ENCODE data around the gene ID3.

Gene ID3, protein sequence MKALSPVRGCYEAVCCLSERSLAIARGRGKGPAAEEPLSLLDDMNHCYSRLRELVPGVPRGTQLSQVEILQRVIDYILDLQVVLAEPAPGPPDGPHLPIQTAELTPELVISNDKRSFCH

DNA sequence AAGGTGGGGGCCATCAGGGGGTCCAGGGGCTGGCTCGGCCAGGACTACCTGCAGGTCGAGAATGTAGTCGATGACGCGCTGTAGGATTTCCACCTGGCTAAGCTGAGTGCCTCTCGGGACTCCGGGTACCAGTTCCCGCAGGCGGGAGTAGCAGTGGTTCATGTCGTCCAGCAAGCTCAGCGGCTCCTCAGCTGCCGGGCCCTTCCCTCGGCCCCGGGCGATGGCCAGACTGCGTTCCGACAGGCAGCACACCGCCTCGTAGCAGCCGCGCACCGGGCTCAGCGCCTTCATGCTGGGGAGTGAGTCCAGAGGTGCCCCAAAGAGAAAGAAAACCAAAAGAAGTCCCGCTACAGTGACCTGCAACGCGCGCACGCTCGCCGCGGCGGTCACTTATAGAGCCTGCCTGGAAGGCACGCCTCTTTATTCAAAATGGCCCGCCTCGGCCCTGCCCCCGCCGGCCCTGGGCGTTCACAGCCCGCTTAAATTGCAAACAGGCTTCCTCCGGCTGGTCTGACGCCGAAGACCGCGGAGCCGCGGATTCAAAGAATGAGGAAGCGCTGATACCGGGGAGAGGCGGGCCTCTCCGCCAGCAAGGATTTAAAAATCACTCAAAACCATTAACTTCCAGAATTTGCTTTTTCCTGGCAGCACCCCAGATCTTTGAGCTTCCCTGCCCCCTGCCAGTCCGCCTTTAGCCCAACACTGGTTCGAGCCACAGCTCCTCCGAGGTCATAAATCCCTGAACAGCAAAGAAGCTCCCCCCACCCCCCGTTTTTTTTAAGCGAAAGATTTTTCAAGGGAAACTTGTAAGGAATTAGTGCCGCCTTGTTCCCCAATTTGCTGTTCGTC lies at the start of gene ID3:
TSS of gene ID3 (minus strand) at position 366 of the 849 bp plus-strand sequence. CDS start at position 291, 75 bp downstream.
- H3K27ac ChIP-seq (ENCODE audit: low read depth, low read length): peak within 1 kb of the TSS; percentile 91
- H3K4me1 ChIP-seq (ENCODE audit: control insufficient read depth in 1 of 2, insufficient read depth in 2 of 2, low read length in 2 of 2): peaks cover 62 to 79% of the 10 kb centered on the region in 2 donors
- H3K27me3 ChIP-seq (ENCODE audit: control insufficient read depth in 1 of 2, insufficient read depth in 2 of 2, low read length in 2 of 2): no peaks in the 10 kb centered on the region
- H3K4me3 ChIP-seq (ENCODE audit: low read depth in 1 of 2, low read length in 2 of 2): peak within 1 kb of the TSS; percentile 83 to 91
- H3K9me3 ChIP-seq (ENCODE audit: control insufficient read depth in 1 of 2, low read length in 2 of 2): no peaks in the 10 kb centered on the region
- H3K9ac ChIP-seq (ENCODE audit: low read depth in 1 of 2, low read length in 2 of 2): peak within 1 kb of the TSS; percentile 89 to 95
- H3K36me3 ChIP-seq (ENCODE audit: control insufficient read depth in 1 of 2, insufficient read depth in 2 of 2, low read length in 2 of 2): no peaks in the 10 kb centered on the region

DNA sequence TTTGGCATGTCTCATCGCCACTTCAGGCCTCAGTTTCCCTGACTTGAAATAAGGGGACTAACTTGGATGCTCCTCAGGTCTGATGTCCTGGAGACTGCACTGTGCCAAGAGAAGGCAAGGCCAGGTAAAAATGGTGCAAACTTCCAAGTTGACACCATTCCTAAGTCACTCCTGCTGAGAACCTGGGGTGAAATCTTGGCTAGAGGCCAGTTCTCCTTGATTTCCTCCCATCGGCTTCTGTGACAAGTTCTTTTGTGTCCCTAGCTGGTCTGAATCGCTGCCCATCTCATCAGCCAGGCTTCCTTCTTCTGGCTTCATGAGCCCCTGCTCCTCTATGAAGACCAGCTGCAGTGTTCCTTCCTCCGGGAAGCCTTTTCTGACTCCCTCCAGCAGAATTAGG lies 48.6 kb upstream of the ID3 start:
- Histone ChIP-seq H3K4me3 (ENCODE audit: low read depth in 1 of 2, low read length in 2 of 2) (no peak overlapping the region), H3K9ac (ENCODE audit: low read depth in 1 of 2, low read length in 2 of 2) (no peak overlapping the region), H3K36me3 (ENCODE audit: control insufficient read depth in 1 of 2, insufficient read depth in 2 of 2, low read length in 2 of 2) (no peaks in the 10 kb centered on the region), H3K9me3 (ENCODE audit: control insufficient read depth in 1 of 2, low read length in 2 of 2) (no peaks in the 10 kb centered on the region), H3K4me1 (ENCODE audit: control insufficient read depth in 1 of 2, insufficient read depth in 2 of 2, low read length in 2 of 2) (peaks cover 0 to 5% of the 10 kb centered on the region in 2 donors), H3K27me3 (ENCODE audit: control insufficient read depth in 1 of 2, insufficient read depth in 2 of 2, low read length in 2 of 2) (no peaks in the 10 kb centered on the region), H3K27ac (ENCODE audit: low read depth, low read length) (no peak overlapping the region)

DNA sequence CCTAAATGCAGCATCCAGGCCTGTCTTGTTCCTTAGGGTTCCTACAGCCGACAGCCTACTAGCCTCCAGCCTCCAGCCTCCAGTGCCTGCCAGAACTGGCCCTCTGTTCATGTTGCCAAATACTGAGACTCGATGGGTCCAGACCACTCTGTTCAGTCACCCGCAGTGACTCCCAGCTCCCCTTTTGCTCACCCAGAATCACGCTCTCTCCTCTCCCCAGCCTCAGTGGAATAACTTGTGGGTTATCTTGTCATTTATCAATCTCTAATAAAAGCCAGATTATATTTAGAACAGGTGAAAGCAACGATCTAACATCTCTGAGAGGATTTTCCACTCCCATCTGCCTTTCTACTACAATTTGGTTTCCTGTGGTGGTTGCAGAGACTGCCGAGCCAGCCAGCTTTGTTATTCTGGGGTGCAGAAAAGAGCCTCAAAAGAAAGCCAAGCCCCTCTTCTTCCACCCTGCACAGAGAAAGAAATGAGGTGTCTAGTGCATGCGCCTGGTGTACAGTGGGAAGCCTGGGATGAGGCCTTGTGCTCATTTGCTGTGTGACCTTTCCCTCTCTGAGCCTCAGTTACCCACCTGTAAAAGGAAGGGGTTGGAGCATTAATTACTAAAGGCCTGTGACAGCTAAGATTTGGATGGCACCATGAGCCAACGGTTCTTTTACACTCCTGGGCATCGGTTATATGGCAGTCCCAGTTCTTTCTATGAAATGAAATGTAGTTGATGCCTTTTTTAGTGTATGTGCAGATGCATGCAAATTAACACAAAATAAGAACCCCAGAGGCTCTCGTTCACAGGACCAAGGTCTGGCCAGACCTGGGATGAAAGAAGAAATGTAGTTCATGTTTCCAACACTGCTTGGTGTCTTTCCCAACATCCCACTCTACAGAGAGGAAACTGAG lies 42.9 kb upstream of the ID3 start:
- no peak overlapping the region for H3K9ac ChIP-seq (ENCODE audit: low read depth in 1 of 2, low read length in 2 of 2)
- H3K27ac ChIP-seq (ENCODE audit: low read depth, low read length): no peak overlapping the region
- peaks cover 0 to 5% of the 10 kb centered on the region in 2 donors for H3K4me1 ChIP-seq (ENCODE audit: control insufficient read depth in 1 of 2, insufficient read depth in 2 of 2, low read length in 2 of 2)
- no peak overlapping the region for H3K4me3 ChIP-seq (ENCODE audit: low read depth in 1 of 2, low read length in 2 of 2)
- no peaks in the 10 kb centered on the region for H3K9me3 ChIP-seq (ENCODE audit: control insufficient read depth in 1 of 2, low read length in 2 of 2)
- no peaks in the 10 kb centered on the region for H3K36me3 ChIP-seq (ENCODE audit: control insufficient read depth in 1 of 2, insufficient read depth in 2 of 2, low read length in 2 of 2)
- no peaks in the 10 kb centered on the region for H3K27me3 ChIP-seq (ENCODE audit: control insufficient read depth in 1 of 2, insufficient read depth in 2 of 2, low read length in 2 of 2)

DNA sequence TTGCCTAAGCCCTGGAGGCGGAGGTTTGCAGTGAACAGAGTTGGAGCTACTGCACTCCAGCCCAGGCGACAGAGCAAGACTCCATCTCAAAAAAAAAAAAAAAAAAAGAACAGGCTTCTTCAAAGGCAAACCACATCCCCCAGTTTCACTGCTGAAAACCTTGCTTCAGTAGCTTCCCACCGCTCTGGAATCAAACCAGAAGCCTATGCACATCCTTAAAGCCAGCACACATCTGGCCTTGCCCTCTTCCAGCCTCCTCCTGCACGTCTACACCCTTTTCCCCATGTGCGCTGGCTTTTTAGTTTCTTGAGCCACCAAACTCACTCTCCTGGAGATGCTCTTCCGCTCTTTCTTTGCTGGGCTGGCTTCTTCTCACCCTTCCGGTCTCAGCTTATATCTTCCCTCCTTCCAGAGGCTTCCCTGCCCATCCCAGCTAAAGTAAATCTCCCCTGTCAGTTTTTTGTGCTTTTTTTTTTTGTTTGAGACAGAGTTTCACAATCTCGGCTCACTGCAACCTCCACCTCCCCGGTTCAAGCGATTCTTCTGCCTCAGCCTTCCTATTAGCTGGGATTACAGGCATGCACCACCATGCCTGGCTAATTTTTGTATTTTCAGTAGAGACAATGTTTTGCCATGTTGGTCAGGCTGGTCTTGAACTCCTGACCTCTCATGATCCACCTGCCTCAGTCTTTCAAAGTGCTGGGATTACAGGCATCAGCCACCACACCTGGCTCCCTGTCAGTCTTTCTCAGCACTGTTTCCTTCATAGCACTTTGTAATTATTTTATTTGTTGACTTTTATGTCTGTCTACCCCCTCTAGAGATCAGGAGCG lies 42.0 kb upstream of the ID3 start:
- Histone ChIP-seq H3K27me3 (ENCODE audit: control insufficient read depth in 1 of 2, insufficient read depth in 2 of 2, low read length in 2 of 2) (no peaks in the 10 kb centered on the region), H3K9me3 (ENCODE audit: control insufficient read depth in 1 of 2, low read length in 2 of 2) (no peaks in the 10 kb centered on the region), H3K9ac (ENCODE audit: low read depth in 1 of 2, low read length in 2 of 2) (no peak overlapping the region), H3K36me3 (ENCODE audit: control insufficient read depth in 1 of 2, insufficient read depth in 2 of 2, low read length in 2 of 2) (no peaks in the 10 kb centered on the region), H3K4me1 (ENCODE audit: control insufficient read depth in 1 of 2, insufficient read depth in 2 of 2, low read length in 2 of 2) (peaks cover 0 to 5% of the 10 kb centered on the region in 2 donors), H3K27ac (ENCODE audit: low read depth, low read length) (no peak overlapping the region), H3K4me3 (ENCODE audit: low read depth in 1 of 2, low read length in 2 of 2) (no peak overlapping the region)

DNA sequence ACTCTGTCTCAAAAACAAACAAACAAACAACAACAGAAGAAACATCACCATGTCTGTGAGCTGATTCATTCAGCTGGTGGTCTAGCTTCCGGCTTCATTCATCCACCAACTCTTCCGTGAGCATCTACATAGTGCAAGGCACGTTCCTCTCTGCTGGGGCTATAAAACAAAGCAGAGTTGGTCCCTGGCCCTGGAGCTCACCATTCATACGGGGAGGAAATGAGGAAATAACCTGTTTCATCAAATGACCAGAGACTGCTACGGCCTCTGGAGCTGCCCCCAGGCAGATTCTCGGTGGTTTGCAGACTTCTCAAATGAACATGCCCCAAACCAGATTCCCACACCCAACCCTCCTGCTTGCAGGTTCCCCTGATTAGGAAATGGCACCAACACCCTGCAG lies 41.0 kb upstream of the ID3 start:
- no peaks in the 10 kb centered on the region for H3K36me3 ChIP-seq (ENCODE audit: control insufficient read depth in 1 of 2, insufficient read depth in 2 of 2, low read length in 2 of 2)
- H3K9me3 ChIP-seq (ENCODE audit: control insufficient read depth in 1 of 2, low read length in 2 of 2): no peaks in the 10 kb centered on the region
- H3K27me3 ChIP-seq (ENCODE audit: control insufficient read depth in 1 of 2, insufficient read depth in 2 of 2, low read length in 2 of 2): no peaks in the 10 kb centered on the region
- peaks cover 0 to 5% of the 10 kb centered on the region in 2 donors for H3K4me1 ChIP-seq (ENCODE audit: control insufficient read depth in 1 of 2, insufficient read depth in 2 of 2, low read length in 2 of 2)
- H3K4me3 ChIP-seq (ENCODE audit: low read depth in 1 of 2, low read length in 2 of 2): no peak overlapping the region
- H3K27ac ChIP-seq (ENCODE audit: low read depth, low read length): no peak overlapping the region
- no peak overlapping the region for H3K9ac ChIP-seq (ENCODE audit: low read depth in 1 of 2, low read length in 2 of 2)

DNA sequence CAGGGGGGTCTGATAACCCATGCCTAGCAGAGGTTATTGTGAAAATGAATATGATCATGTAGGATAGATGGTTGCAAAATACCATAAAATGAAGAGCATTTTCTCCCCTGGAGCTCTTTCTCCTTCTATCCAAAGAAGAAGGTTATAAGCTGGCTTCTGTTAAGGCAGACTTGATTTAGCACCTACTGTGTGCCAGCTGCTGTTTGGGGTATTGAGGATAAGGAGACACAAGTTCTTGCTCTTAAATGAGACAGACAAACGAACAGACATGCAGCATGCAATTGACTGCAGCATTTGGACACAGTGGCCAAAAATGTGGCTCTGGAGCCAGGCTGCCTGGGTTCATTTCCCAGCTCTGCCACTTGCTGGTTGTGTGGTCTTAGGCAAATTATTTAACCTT lies 39.8 kb upstream of the ID3 start:
- Histone ChIP-seq H3K9me3 (ENCODE audit: control insufficient read depth in 1 of 2, low read length in 2 of 2) (no peaks in the 10 kb centered on the region), H3K4me3 (ENCODE audit: low read depth in 1 of 2, low read length in 2 of 2) (no peak overlapping the region), H3K9ac (ENCODE audit: low read depth in 1 of 2, low read length in 2 of 2) (no peak overlapping the region), H3K27ac (ENCODE audit: low read depth, low read length) (no peak overlapping the region), H3K36me3 (ENCODE audit: control insufficient read depth in 1 of 2, insufficient read depth in 2 of 2, low read length in 2 of 2) (no peaks in the 10 kb centered on the region), H3K27me3 (ENCODE audit: control insufficient read depth in 1 of 2, insufficient read depth in 2 of 2, low read length in 2 of 2) (no peaks in the 10 kb centered on the region), H3K4me1 (ENCODE audit: control insufficient read depth in 1 of 2, insufficient read depth in 2 of 2, low read length in 2 of 2) (peaks cover 0 to 5% of the 10 kb centered on the region in 2 donors)

DNA sequence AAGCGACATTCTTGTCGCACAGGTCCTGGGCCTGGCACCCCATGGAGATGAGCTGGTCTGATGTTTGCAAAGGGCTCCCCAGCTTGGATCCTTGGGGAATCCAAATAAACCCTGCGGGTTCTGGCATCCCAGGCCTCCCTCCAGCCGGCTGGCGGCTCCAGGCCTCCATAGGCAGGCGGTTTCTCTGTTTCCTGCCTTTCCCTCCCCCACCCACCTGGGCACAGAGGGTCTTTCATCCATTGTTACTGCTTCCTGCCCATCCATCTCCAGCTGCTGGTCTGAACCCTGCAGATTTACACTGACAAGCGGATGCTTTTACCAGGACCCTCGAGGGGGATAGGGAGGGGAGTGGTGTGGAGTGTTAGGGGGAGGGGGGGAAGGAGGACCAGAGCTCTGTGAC lies 39.1 kb upstream of the ID3 start:
- no peak overlapping the region for H3K9ac ChIP-seq (ENCODE audit: low read depth in 1 of 2, low read length in 2 of 2)
- no peak overlapping the region for H3K27ac ChIP-seq (ENCODE audit: low read depth, low read length)
- peaks cover 5% of the 10 kb centered on the region in 2 donors for H3K4me1 ChIP-seq (ENCODE audit: control insufficient read depth in 1 of 2, insufficient read depth in 2 of 2, low read length in 2 of 2)
- H3K27me3 ChIP-seq (ENCODE audit: control insufficient read depth in 1 of 2, insufficient read depth in 2 of 2, low read length in 2 of 2): no peaks in the 10 kb centered on the region
- H3K9me3 ChIP-seq (ENCODE audit: control insufficient read depth in 1 of 2, low read length in 2 of 2): no peaks in the 10 kb centered on the region
- H3K4me3 ChIP-seq (ENCODE audit: low read depth in 1 of 2, low read length in 2 of 2): no peak overlapping the region
- no peaks in the 10 kb centered on the region for H3K36me3 ChIP-seq (ENCODE audit: control insufficient read depth in 1 of 2, insufficient read depth in 2 of 2, low read length in 2 of 2)

DNA sequence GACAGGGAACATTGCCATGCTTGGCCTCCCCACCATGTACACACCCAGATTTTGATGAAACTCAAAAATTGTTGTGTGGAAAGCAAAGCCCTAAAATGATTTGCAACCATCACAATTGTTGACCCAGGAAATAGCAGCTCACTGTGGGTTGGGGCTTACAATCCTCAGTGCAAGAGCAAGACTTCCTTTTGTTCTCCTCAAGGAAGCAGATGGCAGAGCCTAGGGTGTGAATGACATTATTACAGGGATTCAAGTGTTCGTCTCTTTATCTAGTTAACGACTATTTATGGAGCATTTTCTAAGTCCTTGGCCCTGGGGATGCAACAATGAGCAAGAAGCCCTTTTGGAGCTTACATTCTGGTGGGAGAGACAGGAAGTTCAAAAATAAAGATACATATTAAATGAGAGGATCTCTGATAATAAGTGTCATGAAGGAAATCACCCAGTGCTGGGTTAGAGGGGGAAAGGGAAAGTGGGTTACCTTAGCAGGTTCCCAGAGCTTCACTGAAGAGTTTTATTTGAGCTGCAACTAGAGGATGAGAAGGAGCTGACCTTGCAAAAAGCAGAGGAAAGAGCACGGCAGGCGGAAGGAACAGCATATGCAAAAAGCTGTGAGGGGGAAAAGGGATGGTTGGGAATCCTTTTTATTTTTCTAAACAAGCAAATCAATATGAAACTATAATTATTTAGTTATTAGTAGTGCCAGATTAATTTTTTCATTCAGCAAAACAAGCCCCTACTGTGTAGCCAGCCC lies 38.5 kb upstream of the ID3 start:
- Histone ChIP-seq H3K9ac (ENCODE audit: low read depth in 1 of 2, low read length in 2 of 2) (no peak overlapping the region), H3K9me3 (ENCODE audit: control insufficient read depth in 1 of 2, low read length in 2 of 2) (no peaks in the 10 kb centered on the region), H3K36me3 (ENCODE audit: control insufficient read depth in 1 of 2, insufficient read depth in 2 of 2, low read length in 2 of 2) (no peaks in the 10 kb centered on the region), H3K27ac (ENCODE audit: low read depth, low read length) (no peak overlapping the region), H3K4me1 (ENCODE audit: control insufficient read depth in 1 of 2, insufficient read depth in 2 of 2, low read length in 2 of 2) (peaks cover 5 to 11% of the 10 kb centered on the region in 2 donors), H3K27me3 (ENCODE audit: control insufficient read depth in 1 of 2, insufficient read depth in 2 of 2, low read length in 2 of 2) (no peaks in the 10 kb centered on the region), H3K4me3 (ENCODE audit: low read depth in 1 of 2, low read length in 2 of 2) (no peak overlapping the region)
